ENCODE results near the gene BST1.

GRCh38 chr4:15681372-15682241 lies 21.3 kb upstream of the BST1 start, which contains the start of gene FAM200B:
- TF ChIP-seq CTCF (IDR thresholded peaks at IDR 0.05; ENCODE audit: low read depth, low read length, poor library complexity, severe bottlenecking) (peak; percentile 8), EZH2phosphoT487 (IDR thresholded peaks at IDR 0.05; ENCODE audit: borderline replicate concordance, low read length) (no peak)

Measured in DOHH2 (cell line).